Liver (tissue), 2 donors: Measurements from ENCODE around the gene YBX2.

Experiments used
- JUND ChIP-seq, 2 donors: IDR thresholded peaks; 2 replicates each; pipeline ENCODE4 v1.6.1; 2016; ENCODE audit warnings: antibody characterized with exemption in 2 of 2
- RAD21 ChIP-seq, 2 donors: IDR thresholded peaks; 2 replicates each; pipeline ENCODE4 v1.6.1; 2016; ENCODE audit warnings: antibody characterized with exemption in 2 of 2, mild to moderate bottlenecking in 2 of 2
- YY1 ChIP-seq: IDR thresholded peaks from 2 replicates; pipeline ENCODE4 v1.6.1; 2016; ENCODE audit warnings: antibody characterized with exemption, mild to moderate bottlenecking
- ZBTB33 ChIP-seq: IDR thresholded peaks from 2 replicates; pipeline ENCODE4 v1.6.1; 2016; ENCODE audit warnings: antibody characterized with exemption
- donor health status: healthy.

GRCh38 chr17:7322520-7323194, 28.2 kb upstream of the YBX2 start:
- TF ChIP-seq ZBTB33 (no peak), RAD21 (IDR thresholded peaks at IDR 0.05) (no peak), YY1 (no peak), JUND (IDR thresholded peaks at IDR 0.05) (no peak)
